Astrocyte (in vitro differentiated cells and primary cell): Measurements from ENCODE around the gene ZRANB1.

Source experiments
- CTCF ChIP-seq: IDR thresholded peaks from 2 replicates; pipeline ENCODE4 v1.5.1; 2011; ENCODE audit warnings: low read depth, mild to moderate bottlenecking, inconsistent platforms, low read length, moderate library complexity; ENCODE audit not compliant: insufficient read depth
- EZH2 ChIP-seq: IDR thresholded peaks from 2 replicates; pipeline ENCODE4 v1.6.1; 2012; ENCODE audit warnings: mild to moderate bottlenecking, low read length, inconsistent platforms; ENCODE audit not compliant: insufficient read depth

- no peak for TF ChIP-seq CTCF
- TF ChIP-seq EZH2: no peak
Observed at GRCh38 chr10:124921261-124921660, 20.7 kb upstream of the ZRANB1 start.
